K562 (cell line): ENCODE results near the gene CTSV. TPM values are rescaled to one million over a fixed set of nuclear protein-coding genes. Genes with fewer than 3 reads are reported as not detected.

Experiments used
- ATAC-seq: fragments of 200-7000 bp; cut with Tn5 transposase; 3 replicates; pipeline ENCODE4 v1.9.1; 2020; ENCODE audit warnings: moderate library complexity
- BruUV-seq: library from RNA; stranded (reverse); fragments of 400-500 nt; replicated peaks from 2 replicates; lab custom pipeline; 2021; lab: Mats Ljungman, UMichigan
- CTCF ChIA-PET: fragments of 300-600 bp; formaldehyde crosslinking; extraction: SDS; loops from one replicate; lab custom pipeline; 2021; ENCODE audit warnings: low intra/inter-chr PET ratio; lab: Yijun Ruan, JAX
- POLR2A ChIA-PET: fragments of 300-600, 350-650 bp; sonication (Branson Sonifier 250); formaldehyde crosslinking; extraction: SDS; loops from one replicate; lab custom pipeline; 2021; ENCODE audit warnings: antibody characterized with exemption, inconsistent platforms; lab: Yijun Ruan, JAX
- DNase-seq, 4 experiments: peaks; one replicate each; pipeline versions ENCODE4 v3.0.0 to v3.0.0-alpha.2; 2011 to 2018; ENCODE audit warnings: low spot score in 3 of 4, mixed read lengths in 3 of 4; ENCODE audit errors: extremely low read depth in 1 of 4
- FAIRE-seq: peaks from 2 replicates; lab custom pipeline; 2011; peaks lifted over from hg19 to GRCh38; lab: Jason Lieb, UNC
- H2AFZ ChIP-seq: 2 replicates; pipeline ENCODE4 v1.6.0; 2011; ENCODE audit warnings: low read depth, low read length, control low read depth, inconsistent platforms
- H3K27ac ChIP-seq: fragments of 200-600 bp; 3 replicates; pipeline ENCODE4 v1.8.0; 2011; ENCODE audit warnings: low read depth, mild to moderate bottlenecking, control low read depth, inconsistent platforms, low read length, moderate library complexity, mixed read lengths; ENCODE audit errors: extremely low read depth
- H3K27me3 ChIP-seq, 2 experiments: fragments of 300-600 bp in 1 of 2; 2 replicates in 1 of 2; 3 replicates in 1 of 2; pipeline versions ENCODE4 v1.6.0 to v1.8.0; 2011; ENCODE audit warnings: inconsistent platforms in 2 of 2, low read length in 2 of 2, mild to moderate bottlenecking in 1 of 2, mixed read lengths in 1 of 2, moderate library complexity in 1 of 2; ENCODE audit not compliant: control insufficient read depth in 2 of 2, insufficient read depth in 2 of 2
- H3K36me3 ChIP-seq: fragments of 300-600 bp; 3 replicates; pipeline ENCODE4 v1.8.0; 2011; ENCODE audit warnings: mild to moderate bottlenecking, low read length, inconsistent platforms; ENCODE audit not compliant: control insufficient read depth, insufficient read depth
- H3K4me1 ChIP-seq, 2 experiments: fragments of 200-600 bp in 1 of 2; replicated peaks in 1 of 2; 2 replicates in 1 of 2; 3 replicates in 1 of 2; pipeline versions ENCODE4 v1.5.1 to v1.8.0; 2011; ENCODE audit warnings: inconsistent platforms in 2 of 2, low read length in 2 of 2, mild to moderate bottlenecking in 1 of 2, mixed read lengths in 1 of 2, moderate library complexity in 1 of 2; ENCODE audit not compliant: control insufficient read depth in 2 of 2, insufficient read depth in 2 of 2
- H3K4me2 ChIP-seq: 2 replicates; pipeline ENCODE4 v1.6.1; 2011; ENCODE audit warnings: low read length, control low read depth, inconsistent platforms, mixed read lengths; ENCODE audit not compliant: insufficient read depth
- H3K4me3 ChIP-seq: fragments of 200-600 bp; sonication (generic), shearing (Covaris generic); 2 replicates; pipeline ENCODE4 v1.5.1; 2016; ENCODE audit warnings: control low read depth, inconsistent platforms
- H3K79me2 ChIP-seq: fragments of 200-600 bp; 3 replicates; pipeline ENCODE4 v1.8.0; 2011; ENCODE audit warnings: low read length, inconsistent platforms; ENCODE audit not compliant: control insufficient read depth, insufficient read depth
- H3K9ac ChIP-seq, 2 experiments: 2 replicates each; pipeline versions ENCODE4 v1.6.0 to v1.6.1; 2011; ENCODE audit warnings: low read depth in 2 of 2, low read length in 2 of 2, control low read depth in 1 of 2, inconsistent platforms in 1 of 2, mild to moderate bottlenecking in 1 of 2, mixed read lengths in 1 of 2; ENCODE audit not compliant: insufficient read depth in 1 of 2
- H3K9me1 ChIP-seq: one replicate; pipeline ENCODE4 v1.6.0; 2011; ENCODE audit warnings: inconsistent platforms, mild to moderate bottlenecking, low read length, moderate library complexity; ENCODE audit not compliant: control insufficient read depth, insufficient read depth
- H3K9me3 ChIP-seq: replicated peaks from 2 replicates; pipeline ENCODE4 v1.5.1; 2011; ENCODE audit warnings: low read depth, low read length, inconsistent platforms; ENCODE audit not compliant: control insufficient read depth, insufficient read depth
- H4K20me1 ChIP-seq: replicated peaks from 2 replicates; pipeline ENCODE4 v1.6.1; 2011; ENCODE audit warnings: low read length, inconsistent platforms, mixed read lengths; ENCODE audit not compliant: control insufficient read depth, insufficient read depth
- BRCA1 ChIP-seq, 2 experiments: fragments of 450-650 bp in 1 of 2; sonication (generic) in 1 of 2; formaldehyde crosslinking in 1 of 2; IDR thresholded peaks; 2 replicates each; pipeline versions ENCODE4 v1.5.0 to v1.6.1; 2017 to 2020; ENCODE audit warnings: mild to moderate bottlenecking in 1 of 2, missing genetic modification reagents in 1 of 2
- CBX1 ChIP-seq: sonication (generic); IDR thresholded peaks from 2 replicates; pipeline ENCODE4 v1.6.1; 2016; ENCODE audit warnings: antibody characterized with exemption, low read depth, mild to moderate bottlenecking
- CTBP1 ChIP-seq: fragments of 450-650 bp; IDR thresholded peaks from 2 replicates; pipeline ENCODE4 v1.6.1; 2016; ENCODE audit warnings: borderline replicate concordance
- DDX20 ChIP-seq: fragments of 450-650 bp; IDR thresholded peaks from 2 replicates; pipeline ENCODE4 v1.6.1; 2016; ENCODE audit warnings: missing genetic modification characterization, low read depth, mild to moderate bottlenecking, missing compliant biosample characterization, moderate library complexity
- DPF2 ChIP-seq: fragments of 450-650 bp; IDR thresholded peaks from 2 replicates; pipeline ENCODE4 v1.6.1; 2016
- EP300 ChIP-seq: IDR thresholded peaks from 2 replicates; pipeline ENCODE4 v1.6.1; 2012; ENCODE audit warnings: low read length, improper control_type of control experiment
- HEY1 ChIP-seq: fragments of 250-450 bp; sonication (Bioruptor Pico); IDR thresholded peaks from 2 replicates; pipeline ENCODE4 v1.5.0; 2020; ENCODE audit warnings: mild to moderate bottlenecking, moderate library complexity, borderline replicate concordance
- HNRNPL ChIP-seq: fragments of 200-400 bp; formaldehyde crosslinking; IDR thresholded peaks from 2 replicates; pipeline ENCODE4 v1.6.1; 2017; ENCODE audit warnings: low read depth, mild to moderate bottlenecking, low read length
- MTA1 ChIP-seq: fragments of 450-650 bp; IDR thresholded peaks from 2 replicates; pipeline ENCODE4 v1.6.1; 2017; ENCODE audit warnings: borderline replicate concordance
- MTF1 ChIP-seq: fragments of 250-450 bp; sonication (Bioruptor Pico); IDR thresholded peaks from 2 replicates; pipeline ENCODE4 v1.9.0; 2021; ENCODE audit warnings: moderate library complexity, mild to moderate bottlenecking, inconsistent platforms, borderline replicate concordance
- POLR2A ChIP-seq: fragments of 450-650 bp; conservative IDR thresholded peaks from 2 replicates; pipeline ENCODE4 v1.6.1; 2016
- PRMT5 ChIP-seq: sonication (generic); formaldehyde crosslinking; IDR thresholded peaks from 2 replicates; pipeline ENCODE4 v1.5.0; 2020; ENCODE audit warnings: missing genetic modification reagents
- RBM22 ChIP-seq: fragments of 200-400 bp; formaldehyde crosslinking; IDR thresholded peaks from 2 replicates; pipeline ENCODE4 v1.6.1; 2018; ENCODE audit warnings: low read length, low read depth; ENCODE audit not compliant: poor library complexity, severe bottlenecking
- RFX1 ChIP-seq: fragments of 450-650 bp; IDR thresholded peaks from 2 replicates; pipeline ENCODE4 v1.6.1; 2016; ENCODE audit warnings: mild to moderate bottlenecking, moderate library complexity
- SMAD3 ChIP-seq: fragments of 450-650 bp; formaldehyde crosslinking; conservative IDR thresholded peaks from 2 replicates; pipeline ENCODE4 v1.4.0; 2020; ENCODE audit warnings: mild to moderate bottlenecking
- STAT5A ChIP-seq: IDR thresholded peaks from 2 replicates; pipeline ENCODE4 v1.6.1; 2012; ENCODE audit warnings: low read length, inconsistent platforms, borderline replicate concordance
- TAF15 ChIP-seq: fragments of 200-400 bp; formaldehyde crosslinking; IDR thresholded peaks from 2 replicates; pipeline ENCODE4 v1.6.1; 2017; ENCODE audit warnings: mild to moderate bottlenecking, low read depth, low read length, moderate library complexity
- U2AF1 ChIP-seq: fragments of 200-400 bp; formaldehyde crosslinking; optimal IDR thresholded peaks from 2 replicates; pipeline ENCODE3; 2017; ENCODE audit warnings: mild to moderate bottlenecking, low read depth, low read length, moderate library complexity
- ZNF165 ChIP-seq: fragments of 250-450 bp; sonication (Bioruptor Pico); IDR thresholded peaks from 2 replicates; pipeline ENCODE4 v1.4.0; 2020; ENCODE audit warnings: borderline replicate concordance
- ZNF586 ChIP-seq: fragments of 450-650 bp; formaldehyde crosslinking; conservative IDR thresholded peaks from 2 replicates; pipeline ENCODE4 v1.4.0; 2020; ENCODE audit warnings: mild to moderate bottlenecking, moderate library complexity
- ZNF644 ChIP-seq: fragments of 200-800 bp; sonication (Bioruptor generic); IDR thresholded peaks from 2 replicates; pipeline ENCODE4 v1.6.1; 2016; ENCODE audit warnings: low read depth, missing genetic modification characterization, missing compliant biosample characterization
- WGBS: fragments of 100-300 bp; shearing (Covaris generic); methylation state at CpG from one replicate; pipeline ENCODE4 v1.1.6; 2016; ENCODE audit warnings: low coverage, mixed read lengths; ENCODE audit not compliant: insufficient coverage; ENCODE audit errors: missing lambda C conversion rate; 5-methylcytosine and 5-hydroxymethylcytosine counted together
- in situ Hi-C: fragments of 300-500 bp; cut with MboI; formaldehyde crosslinking; loops from 4 replicates; pipeline ENCODE4 v1.15.0; 2018; ENCODE audit warnings: inconsistent platforms, mixed read lengths
- intact Hi-C: fragments of 100-400 bp; cut with micrococcal nuclease; formaldehyde crosslinking; loops from 2 replicates; pipeline ENCODE4 v1.14.2; 2022
- polyA plus RNA-seq, 8 experiments: library from polyadenylated mRNA; depleted of rRNA in 4 of 8; stranded (reverse) in 5 of 8; unstranded in 3 of 8; fragments of >200 nt; fragmentation: Nextera tagmentation in 2 of 8; fragmentation: Illumina TruSeq in 1 of 8; extraction: Ambion mirVana in 2 of 8; extraction: Trizol in 1 of 8; gene quantifications; 2 replicates each; pipeline versions ENCODE4 v1.2.1 to v1.2.3, GENCODE V29; 2011 to 2014; ENCODE audit warnings: inconsistent platforms in 1 of 8, missing spikeins in 1 of 8
- total RNA-seq, 7 experiments: library from RNA; depleted of rRNA in 6 of 7; stranded (reverse); fragments of >200 nt in 6 of 7; fragmentation: Illumina TruSeq in 2 of 7; extraction: Trizol in 2 of 7; gene quantifications; 2 replicates each; pipeline versions ENCODE4 v1.2.1 to v1.2.3, GENCODE V29; 2011 to 2021; ENCODE audit warnings: low replicate concordance in 1 of 7
- TF ChIP-seq, protein P1 (sequence below): sonication (generic); formaldehyde crosslinking; IDR thresholded peaks from 2 replicates; pipeline ENCODE4 v1.9.0; 2022; ENCODE audit warnings: mild to moderate bottlenecking, missing genetic modification reagents

The CTSV gene
- total and polyA plus RNA-seq, 9 of the 15 experiments (the other 6 are each of a cell fraction or from before 2014, with no cell fraction given), result 0.06 to 0.39 (median 0.16) TPM; not detected in 3

DNA sequence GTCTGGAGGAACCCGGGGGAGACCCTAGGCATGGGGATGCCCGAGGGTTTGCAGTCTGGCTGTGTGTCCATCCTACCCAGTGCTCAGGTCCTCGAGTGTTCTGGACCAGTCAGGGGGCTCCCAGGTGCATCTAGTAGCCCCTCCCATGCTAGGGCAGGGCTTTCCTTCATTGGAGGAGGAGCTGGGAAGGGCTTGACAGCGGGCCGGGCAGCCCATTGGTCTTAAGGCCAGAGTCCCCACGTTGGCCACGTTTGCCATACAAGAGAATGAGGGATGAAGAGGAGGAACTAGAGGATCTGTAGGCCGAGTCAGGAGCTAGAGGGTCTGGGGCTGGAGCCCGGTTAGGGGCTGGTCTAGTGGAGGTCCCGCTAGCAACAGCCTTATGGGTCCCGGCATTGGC is 37.3 kb upstream of the CTSV start:
- in situ Hi-C loops, result no loop called here

DNA sequence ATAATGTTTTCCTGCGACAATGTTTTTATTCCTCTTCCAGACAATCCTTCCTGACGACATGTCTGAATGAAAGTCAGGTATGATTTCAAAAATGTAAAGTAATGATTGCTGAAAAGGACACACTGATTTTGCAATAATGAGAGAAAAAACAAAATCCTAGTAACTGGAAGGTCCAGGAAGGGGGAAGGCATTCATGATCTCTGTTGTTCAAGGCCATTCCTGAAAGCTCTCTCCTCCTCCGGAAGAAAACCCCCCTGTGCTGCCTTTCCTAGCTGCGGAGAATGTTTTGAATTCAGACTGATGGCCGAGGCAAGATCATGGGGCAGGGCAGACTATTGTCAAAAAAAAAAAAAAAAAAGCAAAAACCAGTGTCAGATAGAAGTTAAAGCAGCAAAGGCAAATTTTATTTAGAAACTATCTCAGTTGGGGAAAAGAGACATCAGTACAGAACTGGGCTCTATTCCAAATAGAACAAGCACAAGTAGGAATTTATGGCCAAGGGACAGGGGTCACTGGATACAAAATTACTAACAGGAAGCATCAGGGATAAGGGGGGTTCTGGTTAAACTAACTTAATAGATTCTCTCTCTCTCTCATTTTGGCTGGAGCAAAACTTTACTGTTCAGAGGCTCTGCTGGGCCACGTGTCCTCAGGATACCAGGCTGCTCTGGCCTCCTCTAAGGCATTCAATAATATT is 36.5 kb upstream of the CTSV start:
- FAIRE-seq, result no peak
- no peak for DNase-seq
- WGBS, result 10% methylated on average over 6 of the region's 6 CpGs
- no peak for TF ChIP-seq ZNF165
- TF ChIP-seq RBM22, result no peak
- no peak for TF ChIP-seq DDX20 (tag)
- TF ChIP-seq PRMT5 (CRISPR knock-in tag), result no peak
- no peak for TF ChIP-seq DPF2
- TF ChIP-seq EP300, result no peak
- no peak for TF ChIP-seq HEY1 (CRISPR knock-in tag)
- TF ChIP-seq, protein P1, sequence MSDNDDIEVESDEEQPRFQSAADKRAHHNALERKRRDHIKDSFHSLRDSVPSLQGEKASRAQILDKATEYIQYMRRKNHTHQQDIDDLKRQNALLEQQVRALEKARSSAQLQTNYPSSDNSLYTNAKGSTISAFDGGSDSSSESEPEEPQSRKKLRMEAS (CRISPR knock-in tag), result no peak
- TF ChIP-seq STAT5A, result no peak
- TF ChIP-seq U2AF1, result no peak
- TF ChIP-seq TAF15, result no peak
- TF ChIP-seq POLR2A, result no peak
- no peak for TF ChIP-seq MTF1 (CRISPR knock-in tag)
- no peak for TF ChIP-seq BRCA1 (IDR thresholded peaks at IDR 0.05)
- TF ChIP-seq BRCA1 (CRISPR knock-in tag; IDR thresholded peaks at IDR 0.05), result no peak
- no peak for TF ChIP-seq ZNF644 (tag)

More for the DNA sequence above, 37.3 kb upstream of the CTSV start:
- peaks cover 5 to 20% of the 10 kb centered on the region in 2 experiments; a peak in 4 of 5 replicates for H3K27me3 ChIP-seq
- no peak overlapping the region for H3K4me3 ChIP-seq
- FAIRE-seq (no peak), DNase-seq (no peak), ATAC-seq (peak; percentile 46; the same call in 2 of the 3 replicates)
- H3K27ac ChIP-seq, result no peak overlapping the region
- no peaks in the 10 kb centered on the region for H3K36me3 ChIP-seq
- TF ChIP-seq SMAD3 (no peak), RFX1 (no peak), CBX1 (no peak), CTBP1 (no peak), ZNF586 (no peak), HNRNPL (no peak), MTA1 (no peak)
- CTCF ChIA-PET, result no interaction called here
- BruUV-seq, result no TSS peak
- H2AFZ ChIP-seq, result no peak overlapping the region
- intact Hi-C loops, result no loop called here
- no peaks in the 10 kb centered on the region for H3K79me2 ChIP-seq
- H3K4me1 ChIP-seq, result peaks cover 0 to 7% of the 10 kb centered on the region in 2 experiments; a peak in 1 of 5 replicates
- H3K4me2 ChIP-seq, result no peak overlapping the region
- 15% methylated on average over 11 of the region's 11 CpGs for WGBS
- H4K20me1 ChIP-seq, result no peaks in the 10 kb centered on the region
- no peak overlapping the region for H3K9ac ChIP-seq
- no peaks in the 10 kb centered on the region for H3K9me3 ChIP-seq
- POLR2A ChIA-PET, result no interaction called here
- H3K9me1 ChIP-seq, result no peaks in the 10 kb centered on the region

More for the DNA sequence above, 36.5 kb upstream of the CTSV start:
- H3K9me1 ChIP-seq, result no peaks in the 10 kb centered on the region
- in situ Hi-C loops, result no loop called here
- no peak overlapping the region for H2AFZ ChIP-seq
- BruUV-seq, result no TSS peak
- peaks cover 5 to 20% of the 10 kb centered on the region in 2 experiments; a peak in 4 of 5 replicates for H3K27me3 ChIP-seq
- H3K27ac ChIP-seq, result no peak overlapping the region
- no peak overlapping the region for H3K4me2 ChIP-seq
- ChIA-PET CTCF (no interaction called here), POLR2A (no interaction called here)
- H3K4me3 ChIP-seq, result no peak overlapping the region
- no peak for ATAC-seq
- intact Hi-C loops, result no loop called here
- peaks cover 0 to 7% of the 10 kb centered on the region in 2 experiments; a peak in 1 of 5 replicates for H3K4me1 ChIP-seq
- H3K9ac ChIP-seq, result no peak overlapping the region
- no peaks in the 10 kb centered on the region for H3K9me3 ChIP-seq
- H3K79me2 ChIP-seq, result no peaks in the 10 kb centered on the region
- H4K20me1 ChIP-seq, result no peaks in the 10 kb centered on the region
- H3K36me3 ChIP-seq, result no peaks in the 10 kb centered on the region
